Left renal cortex interstitium (tissue), 4 donors: Measurements from ENCODE around the gene BTBD9. TPM values are rescaled to one million over a fixed set of nuclear protein-coding genes. Genes with fewer than 3 reads are reported as not detected.

Source experiments
- DNase-seq, 4 donors: peaks; one replicate each; pipeline ENCODE4 v3.0.0-alpha.2; 2013; ENCODE audit warnings: low read depth in 4 of 4, low spot score in 2 of 4, missing footprints in 1 of 4
- polyA plus RNA-seq, 4 donors: library from polyadenylated mRNA; unstranded; fragments of 120-200 nt; gene quantifications; one replicate each; pipeline ENCODE4 v1.2.1, GENCODE V29; 2013; ENCODE audit not compliant: insufficient read length in 4 of 4

The BTBD9 gene
- polyA plus RNA-seq, 4 donors = 12.1 to 15.7 (median 12.9) TPM

DNA sequence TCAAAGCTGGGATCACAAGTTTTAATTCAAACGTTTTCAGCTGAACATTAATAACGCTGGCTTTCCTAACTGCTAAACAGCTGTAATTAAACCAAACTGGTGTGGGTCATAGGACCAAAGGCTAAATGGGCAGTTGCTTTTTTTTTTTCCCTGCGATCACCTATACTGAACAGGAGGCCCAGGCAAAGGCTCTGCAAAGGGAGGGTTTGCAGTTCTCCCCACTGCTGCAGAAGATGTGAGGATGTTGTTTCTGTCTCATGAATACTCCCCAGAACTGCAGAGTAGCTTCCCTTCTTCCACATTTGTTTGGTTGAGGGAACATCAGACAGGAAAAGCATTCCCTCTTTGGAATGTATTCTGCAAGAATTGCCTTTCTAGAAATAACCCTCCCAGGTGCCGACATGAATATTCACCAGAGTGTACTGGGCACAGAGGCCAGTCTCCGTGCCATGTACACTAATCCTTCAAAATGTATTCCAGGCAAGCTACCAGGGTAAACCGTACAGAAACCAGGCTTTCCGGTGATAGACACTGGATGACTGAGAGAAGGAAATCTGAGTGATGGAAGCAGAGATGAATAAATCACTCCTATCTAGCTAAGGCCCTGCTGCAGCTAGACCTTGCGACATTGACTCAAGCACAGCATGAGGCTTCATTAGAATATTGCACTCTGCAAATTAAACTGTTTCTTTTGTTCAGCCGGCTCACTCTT is 370.1 kb downstream of the BTBD9 start:
- DNase-seq = no peak

GRCh38 chr6:38268342-38268741 is 371.4 kb downstream of the BTBD9 start:
- DNase-seq = no peak

- DNase-seq = no peak
Observed at GRCh38 chr6:38266921-38267354, 372.8 kb downstream of the BTBD9 start.

- no peak for DNase-seq
Observed at GRCh38 chr6:38264605-38265004, 375.1 kb downstream of the BTBD9 start.

DNA sequence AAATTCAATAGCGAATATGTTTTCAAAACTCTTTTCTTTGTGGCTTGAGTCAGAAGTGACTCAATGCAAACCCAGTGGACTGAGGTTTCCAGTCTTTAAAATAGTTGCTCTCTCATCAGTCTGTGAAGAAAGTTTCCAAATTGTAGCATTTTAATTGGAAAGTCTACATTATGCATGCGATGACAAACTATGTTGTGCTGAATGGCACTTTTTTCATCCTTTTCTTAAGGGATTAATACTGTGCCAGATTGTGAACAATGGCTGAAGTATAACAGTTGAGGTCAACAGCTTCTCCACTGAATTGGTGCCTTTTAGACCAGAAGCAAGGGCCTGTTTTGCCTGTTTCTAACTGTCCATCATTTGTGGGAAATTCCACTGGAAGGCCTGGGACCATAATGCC is 377.1 kb downstream of the BTBD9 start:
- no peak for DNase-seq

DNA sequence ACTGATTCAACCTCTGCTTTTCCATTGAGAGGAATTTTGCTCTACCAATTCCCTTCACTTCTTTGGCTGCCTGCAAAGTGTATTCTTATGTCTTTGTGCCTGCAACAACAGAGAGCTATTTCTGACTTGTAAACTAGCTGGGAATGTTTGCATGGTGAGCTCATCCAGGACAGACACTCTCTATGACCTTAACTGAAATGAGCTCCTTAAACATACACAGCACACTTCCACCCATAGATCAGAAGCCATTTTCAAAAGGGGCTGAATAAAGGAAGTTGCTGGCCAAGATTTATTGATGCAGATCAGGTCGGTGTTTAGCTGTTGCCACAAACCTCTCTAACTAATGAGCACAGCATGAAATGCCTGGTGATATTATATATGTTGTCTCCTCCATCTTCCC is 377.7 kb downstream of the BTBD9 start:
- DNase-seq = no peak

GRCh38 chr6:38261626-38262025 is 378.1 kb downstream of the BTBD9 start:
- DNase-seq = no peak

DNA sequence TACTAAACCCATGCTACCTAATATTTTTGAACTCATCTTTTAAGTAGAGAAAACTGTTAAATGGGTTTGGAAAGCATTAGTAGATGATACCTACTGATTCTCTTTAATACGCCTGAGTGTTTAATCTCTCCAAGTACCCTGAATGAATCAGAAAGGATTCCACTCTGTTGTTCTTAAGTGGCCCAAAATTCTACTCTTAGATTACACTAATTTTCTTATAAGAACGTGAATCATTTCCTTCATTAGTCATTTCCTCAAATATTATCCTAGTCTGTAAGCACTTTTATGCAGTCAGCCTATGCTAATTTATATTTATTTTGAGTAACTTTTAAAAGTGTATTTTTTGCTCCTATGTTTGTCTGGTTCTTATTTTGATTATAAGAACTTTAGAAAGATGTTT is 380.0 kb downstream of the BTBD9 start:
- DNase-seq = no peak

DNA sequence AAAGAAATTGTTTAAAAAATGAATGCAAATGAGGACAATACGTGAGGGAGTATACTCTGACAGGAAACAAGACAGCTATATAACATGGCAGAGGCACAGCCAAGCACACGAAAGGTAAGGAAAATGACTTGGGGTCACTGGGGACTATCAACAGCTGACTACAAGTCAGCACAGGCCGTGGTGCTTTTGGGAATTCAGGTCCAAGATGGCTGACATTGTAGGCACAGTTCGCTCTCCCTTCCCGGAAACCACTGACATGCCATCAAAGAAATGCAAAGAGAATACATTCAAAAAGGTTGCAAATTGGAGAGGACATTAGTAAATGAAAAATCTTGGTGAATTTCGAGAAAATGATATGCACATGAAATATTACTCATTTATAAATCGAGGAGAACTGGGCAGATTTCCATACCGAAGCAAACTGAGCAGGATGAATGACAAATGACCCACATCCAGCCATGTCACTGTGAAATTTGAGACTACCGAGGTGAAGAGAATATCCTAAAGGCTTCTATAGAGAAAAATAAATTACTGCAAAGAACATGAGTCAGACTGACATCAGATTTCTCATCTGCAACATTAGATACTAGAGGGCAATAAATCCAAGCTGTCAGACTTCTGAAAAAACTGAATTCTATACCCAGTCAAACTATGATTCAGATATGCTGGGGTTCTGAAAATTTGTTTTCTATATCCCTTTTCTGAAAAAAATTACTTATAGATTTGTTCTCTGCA is 391.1 kb downstream of the BTBD9 start:
- DNase-seq = no peak

DNA sequence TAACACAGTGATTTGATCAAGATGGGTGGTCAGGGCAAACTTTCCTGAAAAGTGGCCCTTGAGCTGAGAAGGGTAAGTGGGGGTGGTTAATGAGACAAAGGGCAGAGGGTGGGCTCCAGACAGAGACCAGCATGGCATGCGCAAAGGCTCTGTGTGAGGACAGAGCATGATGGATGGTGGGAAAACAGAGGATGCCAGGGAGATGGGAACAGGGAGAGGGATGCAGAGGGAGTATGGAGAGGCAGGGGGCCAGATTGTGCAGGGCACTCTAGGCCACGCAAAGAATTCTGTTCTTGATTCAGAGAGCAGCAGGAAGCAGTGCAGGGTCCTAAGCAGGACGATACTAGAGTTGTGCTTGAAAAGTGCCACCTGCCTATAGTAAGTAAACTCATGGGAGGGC is 394.4 kb downstream of the BTBD9 start:
- DNase-seq = no peak

DNA sequence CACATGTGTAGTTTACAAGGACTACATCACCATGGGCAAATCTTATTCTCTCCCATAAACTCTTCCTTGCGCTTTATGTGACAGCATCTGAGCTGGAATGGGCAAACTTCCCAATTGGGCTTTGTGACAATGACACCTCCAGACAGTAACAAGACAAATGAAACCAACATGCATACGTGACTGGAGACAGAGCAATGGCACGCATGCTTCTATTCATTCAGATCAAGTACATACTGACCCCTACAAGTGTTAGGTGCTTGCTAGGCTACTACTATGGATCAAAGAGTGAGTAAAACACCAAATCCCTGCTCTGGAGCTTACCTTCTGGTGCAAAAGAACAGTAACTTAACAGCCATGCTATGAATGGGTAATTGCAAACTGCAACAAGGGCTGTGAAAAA is 394.9 kb downstream of the BTBD9 start:
- DNase-seq = no peak

DNA sequence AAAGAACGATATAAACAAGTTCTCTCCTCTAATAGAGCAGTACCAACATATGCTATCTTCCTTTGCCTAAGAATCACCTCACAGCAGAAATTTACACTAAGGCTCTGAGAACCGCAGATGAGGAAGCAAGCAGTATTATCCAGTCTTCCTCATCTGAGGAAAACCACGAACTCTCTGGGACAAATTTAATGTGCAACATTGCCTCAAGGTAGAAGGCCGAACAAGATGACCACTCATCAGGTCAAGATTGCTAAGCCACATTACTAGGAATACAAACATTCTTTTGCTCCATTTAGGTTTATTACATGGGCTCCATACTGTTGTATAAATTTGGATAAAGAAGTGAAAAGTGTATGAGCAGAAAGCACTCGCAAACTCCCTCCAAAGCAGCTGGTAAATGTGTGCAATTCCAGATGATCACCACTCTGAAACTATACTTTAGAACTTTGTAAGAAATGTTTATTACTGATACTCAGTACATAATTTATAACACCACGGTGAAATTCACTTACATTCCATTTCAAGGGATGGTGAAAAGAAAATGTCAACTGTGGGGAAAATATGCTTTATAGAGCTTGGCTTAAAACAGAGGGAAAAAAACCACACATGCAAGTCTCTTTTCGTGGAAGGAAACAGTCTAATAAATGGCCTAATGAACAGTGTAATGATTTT is 398.4 kb downstream of the BTBD9 start:
- no peak for DNase-seq

DNA sequence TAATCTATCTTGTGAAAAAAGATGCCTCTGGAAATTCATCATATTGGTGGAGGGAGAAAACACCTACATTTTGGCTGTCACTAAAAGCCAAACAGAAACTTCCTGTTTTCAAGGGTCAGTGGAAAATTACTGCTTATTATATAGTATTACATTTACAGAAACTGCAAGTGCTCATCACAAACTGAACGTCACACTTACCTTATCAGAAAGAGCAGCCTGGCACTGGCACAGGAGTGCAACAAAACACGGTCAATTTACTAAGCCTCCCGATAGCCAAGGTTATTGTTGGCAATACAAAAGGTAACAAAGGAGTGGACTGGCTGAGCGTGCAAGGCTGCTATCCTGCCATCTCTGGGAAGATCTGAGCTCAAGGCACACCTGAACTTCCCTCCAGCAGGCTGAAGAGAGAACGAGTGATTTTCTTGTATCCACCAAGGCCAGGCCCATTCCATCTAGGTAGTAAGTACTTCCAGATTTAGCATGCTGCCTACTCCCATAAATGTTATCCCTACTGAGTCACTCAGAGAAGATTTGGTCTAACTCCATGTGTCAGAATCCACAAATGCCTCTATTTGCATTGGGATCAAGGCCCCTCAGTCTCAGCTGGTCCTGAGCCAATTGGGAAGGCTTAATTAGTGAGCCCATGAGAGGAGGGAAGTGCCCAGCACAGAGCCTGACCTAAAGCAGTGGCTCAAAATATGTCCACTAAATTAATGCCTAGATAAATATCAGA is 399.8 kb downstream of the BTBD9 start:
- DNase-seq = no peak

GRCh38 chr6:38236631-38237030 is 403.1 kb downstream of the BTBD9 start:
- DNase-seq = no peak

- no peak for DNase-seq
Observed at GRCh38 chr6:38234934-38235682, 404.6 kb downstream of the BTBD9 start.

- DNase-seq = no peak
Observed at GRCh38 chr6:38234141-38234540, 405.6 kb downstream of the BTBD9 start.

DNA sequence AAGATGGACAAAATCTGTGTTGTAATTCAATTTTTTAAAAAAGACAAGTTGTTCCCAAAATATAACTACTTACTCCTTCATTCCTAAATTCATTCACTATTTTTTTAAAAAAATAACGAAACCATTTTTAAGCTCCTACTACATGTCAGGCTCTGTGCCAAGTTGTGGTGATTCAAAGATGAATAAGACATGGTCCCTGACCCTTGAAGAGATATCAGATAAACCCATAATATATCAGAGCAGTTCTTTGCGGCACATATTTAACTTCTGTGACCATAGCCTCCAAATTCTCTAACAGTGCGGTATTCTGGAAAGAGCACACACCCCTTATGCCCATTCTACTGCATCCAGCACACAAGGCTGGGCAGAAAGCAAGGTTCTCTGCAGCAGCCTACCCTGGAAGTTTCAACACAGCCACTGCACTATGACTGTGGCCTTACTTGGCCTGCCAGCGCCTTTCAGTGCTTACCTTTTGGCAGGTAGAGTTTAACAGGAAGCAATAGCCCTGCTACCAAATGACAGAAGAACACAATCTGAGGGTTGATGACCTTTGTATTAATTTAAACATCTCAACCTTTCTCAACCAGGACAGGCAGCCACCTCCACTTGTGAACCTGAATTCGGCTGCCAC is 406.5 kb downstream of the BTBD9 start:
- no peak for DNase-seq

- DNase-seq = no peak
Observed at GRCh38 chr6:38225766-38226165, 414.0 kb downstream of the BTBD9 start.

- DNase-seq = no peak
Observed at GRCh38 chr6:38221251-38221650, 418.5 kb downstream of the BTBD9 start.
